Left ventricle myocardium inferior (tissue), 1 donor: Measurements from ENCODE around the gene CENPV. TPM values are rescaled to one million over a fixed set of nuclear protein-coding genes. Genes with fewer than 3 reads are reported as not detected.

ENCODE experiments used
- DNase-seq: peaks from one replicate; pipeline ENCODE4 v3.0.0-alpha.2; 2020
- H3K27ac ChIP-seq: fragments of 200-600 bp; replicated peaks from 2 replicates; pipeline ENCODE4 v1.8.0; 2021
- H3K27me3 ChIP-seq: fragments of 200-600 bp; 2 replicates; pipeline ENCODE4 v1.8.0; 2021; ENCODE audit warnings: low read depth
- H3K36me3 ChIP-seq: fragments of 200-600 bp; 2 replicates; pipeline ENCODE4 v1.8.0; 2021
- H3K4me1 ChIP-seq: fragments of 200-600 bp; 2 replicates; pipeline ENCODE4 v1.8.0; 2021
- H3K4me3 ChIP-seq: fragments of 200-600 bp; 2 replicates; pipeline ENCODE4 v1.8.0; 2021; ENCODE audit warnings: mild to moderate bottlenecking, moderate library complexity
- H3K9me3 ChIP-seq: fragments of 200-600 bp; replicated peaks from 2 replicates; pipeline ENCODE4 v1.8.0; 2021
- intact Hi-C: fragments of 100-400 bp; cut with micrococcal nuclease; formaldehyde crosslinking; loops from one replicate; pipeline ENCODE4 v1.11.0; 2022
- total RNA-seq: library from RNA; stranded (reverse); fragmentation: NEBNext Ultra II Directional; extraction: Animal tissue kit (Norgen Biotek cat#: 25700); gene quantifications from one replicate; pipeline ENCODE4 v1.2.1, GENCODE V29; 2021
- TF ChIP-seq, protein P1 (sequence below): fragments of 200-600 bp; IDR thresholded peaks from 2 replicates; pipeline ENCODE4 v1.8.0; 2021; ENCODE audit warnings: antibody characterized with exemption, mild to moderate bottlenecking, borderline replicate concordance
- donor health status: DM: no; HTN: yes; CAD: no; lungs with severe emphysema.

Gene CENPV
- total RNA-seq, 1 donor from 2014 or later: 8.4 TPM

DNA sequence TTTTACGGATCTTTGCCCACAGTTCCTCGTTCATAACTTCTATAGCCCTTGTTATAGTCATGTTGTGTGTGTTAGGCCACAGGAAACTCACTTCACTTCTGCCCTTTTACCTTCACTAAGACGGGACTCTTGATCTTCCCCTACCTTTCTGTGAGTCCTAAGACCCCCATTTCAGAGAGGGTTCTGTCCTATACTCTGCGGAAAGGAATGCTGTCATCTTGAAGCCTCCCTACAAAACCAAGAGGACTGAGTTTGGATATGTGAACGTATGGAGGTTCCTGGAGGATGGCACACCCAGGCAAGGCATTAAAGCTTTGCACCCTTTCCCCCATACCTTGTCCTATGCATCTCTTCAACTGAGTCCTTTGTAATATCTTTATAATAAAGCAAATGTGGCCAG lies 31.3 kb upstream of the CENPV start:
- Histone ChIP-seq H3K27me3 (no peaks in the 10 kb centered on the region), H3K27ac (no peak overlapping the region), H3K4me1 (peaks cover 63% of the 10 kb centered on the region), H3K4me3 (no peak overlapping the region), H3K36me3 (peaks cover 21% of the 10 kb centered on the region), H3K9me3 (no peaks in the 10 kb centered on the region)
- no peak for DNase-seq
- TF ChIP-seq, protein P1, sequence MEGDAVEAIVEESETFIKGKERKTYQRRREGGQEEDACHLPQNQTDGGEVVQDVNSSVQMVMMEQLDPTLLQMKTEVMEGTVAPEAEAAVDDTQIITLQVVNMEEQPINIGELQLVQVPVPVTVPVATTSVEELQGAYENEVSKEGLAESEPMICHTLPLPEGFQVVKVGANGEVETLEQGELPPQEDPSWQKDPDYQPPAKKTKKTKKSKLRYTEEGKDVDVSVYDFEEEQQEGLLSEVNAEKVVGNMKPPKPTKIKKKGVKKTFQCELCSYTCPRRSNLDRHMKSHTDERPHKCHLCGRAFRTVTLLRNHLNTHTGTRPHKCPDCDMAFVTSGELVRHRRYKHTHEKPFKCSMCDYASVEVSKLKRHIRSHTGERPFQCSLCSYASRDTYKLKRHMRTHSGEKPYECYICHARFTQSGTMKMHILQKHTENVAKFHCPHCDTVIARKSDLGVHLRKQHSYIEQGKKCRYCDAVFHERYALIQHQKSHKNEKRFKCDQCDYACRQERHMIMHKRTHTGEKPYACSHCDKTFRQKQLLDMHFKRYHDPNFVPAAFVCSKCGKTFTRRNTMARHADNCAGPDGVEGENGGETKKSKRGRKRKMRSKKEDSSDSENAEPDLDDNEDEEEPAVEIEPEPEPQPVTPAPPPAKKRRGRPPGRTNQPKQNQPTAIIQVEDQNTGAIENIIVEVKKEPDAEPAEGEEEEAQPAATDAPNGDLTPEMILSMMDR: no peak
- intact Hi-C loops: loop anchor here (10.0 kb wide), 2 partner anchors 60 to 140 kb away; no protein-coding TSS in a partner anchor

GRCh38 chr17:16383772-16384287 lies 30.6 kb upstream of the CENPV start:
- Histone ChIP-seq H3K27me3 (no peaks in the 10 kb centered on the region), H3K27ac (no peak overlapping the region), H3K4me3 (peak overlapping the region; percentile 74), H3K9me3 (no peaks in the 10 kb centered on the region), H3K36me3 (peaks cover 21% of the 10 kb centered on the region), H3K4me1 (peaks cover 63% of the 10 kb centered on the region)
- TF ChIP-seq, protein P1: no peak
- no peak for DNase-seq
- intact Hi-C loops: loop anchor here (10.0 kb wide), 2 partner anchors 61 to 141 kb away; no protein-coding TSS in a partner anchor

DNA sequence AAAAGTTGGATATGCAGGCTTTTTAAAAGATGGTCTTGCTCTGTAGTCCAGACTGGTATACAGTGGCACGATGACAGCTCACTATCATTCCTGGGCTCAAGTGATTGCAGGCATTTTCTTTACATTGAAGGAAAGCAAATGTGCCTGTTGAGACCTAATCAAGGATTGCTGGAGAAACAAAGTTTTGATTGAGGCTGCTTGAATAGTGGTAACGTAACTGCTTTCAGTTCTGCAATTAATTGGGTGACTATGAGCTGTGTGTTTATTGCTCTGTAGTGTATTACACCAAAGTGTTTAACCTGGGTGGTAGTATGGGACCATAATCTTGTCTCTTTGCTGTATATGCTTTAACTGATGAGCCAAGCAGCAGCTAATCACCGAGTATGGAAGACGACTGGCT lies 29.9 kb upstream of the CENPV start:
- Histone ChIP-seq H3K36me3 (peaks cover 21% of the 10 kb centered on the region), H3K27ac (no peak overlapping the region), H3K9me3 (no peaks in the 10 kb centered on the region), H3K4me3 (peak overlapping the region; percentile 74), H3K4me1 (peaks cover 63% of the 10 kb centered on the region), H3K27me3 (no peaks in the 10 kb centered on the region)
- intact Hi-C loops: loop anchor here (10.0 kb wide), 2 partner anchors 62 to 142 kb away; no protein-coding TSS in a partner anchor
- TF ChIP-seq, protein P1: no peak
- no peak for DNase-seq

GRCh38 chr17:16381496-16381820 lies 28.2 kb upstream of the CENPV start:
- peak overlapping the region; percentile 74 for H3K4me3 ChIP-seq
- H3K27ac ChIP-seq: peak overlapping the region; percentile 99
- TF ChIP-seq, protein P1: no peak
- no peaks in the 10 kb centered on the region for H3K27me3 ChIP-seq
- intact Hi-C loops: loop anchor here (10.0 kb wide), 2 partner anchors 63 to 143 kb away; no protein-coding TSS in a partner anchor
- H3K9me3 ChIP-seq: no peaks in the 10 kb centered on the region
- peaks cover 21% of the 10 kb centered on the region for H3K36me3 ChIP-seq
- peaks cover 53% of the 10 kb centered on the region for H3K4me1 ChIP-seq
- no peak for DNase-seq

- Histone ChIP-seq H3K4me1 (peaks cover 47% of the 10 kb centered on the region), H3K9me3 (no peaks in the 10 kb centered on the region), H3K36me3 (peaks cover 21% of the 10 kb centered on the region), H3K4me3 (peak within 1 kb of the TSS; percentile 74), H3K27ac (peak within 1 kb of the TSS; percentile 99), H3K27me3 (no peaks in the 10 kb centered on the region)
- DNase-seq: peak; percentile 97
- TF ChIP-seq, protein P1: no peak
- intact Hi-C loops: loop anchor here (10.0 kb wide), 2 partner anchors 64 to 144 kb away; no protein-coding TSS in a partner anchor
These were observed 27.6 kb upstream of the CENPV start, which contains the start of gene UBB for GRCh38 chr17:16380640-16381495. UBB (plus strand) TSS chr17:16381091; CDS start chr17:16381908, 817 bp downstream.
